GM18909 (cell line): ENCODE results near the gene MAX.
"Not testable (repeated sequence)": the region's sequence is repeated elsewhere in the genome, so short reads cannot be mapped to it uniquely, and the experiment has no call there.

ENCODE experiments used
- ATAC-seq: cut with Tn5 transposase; IDR thresholded peaks from one replicate; pipeline ENCODE4 v1.9.1; 2021; ENCODE audit warnings: mild to moderate bottlenecking; ENCODE audit not compliant: unreplicated experiment, poor library complexity

Gene MAX

DNA sequence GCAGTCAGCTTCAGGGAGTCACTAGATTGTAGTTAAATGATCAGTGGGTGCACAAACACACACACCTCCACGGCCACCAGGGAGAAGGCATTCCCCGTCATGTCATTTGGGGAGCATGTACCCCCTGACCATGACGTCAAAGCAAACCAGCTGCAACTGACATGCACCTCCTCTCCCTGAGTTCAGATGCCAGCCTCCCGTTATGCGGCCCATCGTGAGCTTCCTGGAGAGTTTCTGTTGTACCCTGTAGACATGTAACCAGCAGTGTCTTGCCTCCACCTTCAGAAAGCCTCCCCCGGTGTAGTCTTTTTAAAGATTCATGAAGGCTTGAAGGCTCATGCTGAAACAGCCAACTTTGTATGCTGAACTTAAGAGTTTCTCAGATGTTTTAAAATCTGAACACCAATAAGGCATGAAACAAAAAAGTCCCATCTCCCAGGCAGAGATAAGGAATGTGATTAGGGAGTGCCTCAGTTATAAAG, 60.8 kb downstream of the MAX start:
- no peak for ATAC-seq

DNA sequence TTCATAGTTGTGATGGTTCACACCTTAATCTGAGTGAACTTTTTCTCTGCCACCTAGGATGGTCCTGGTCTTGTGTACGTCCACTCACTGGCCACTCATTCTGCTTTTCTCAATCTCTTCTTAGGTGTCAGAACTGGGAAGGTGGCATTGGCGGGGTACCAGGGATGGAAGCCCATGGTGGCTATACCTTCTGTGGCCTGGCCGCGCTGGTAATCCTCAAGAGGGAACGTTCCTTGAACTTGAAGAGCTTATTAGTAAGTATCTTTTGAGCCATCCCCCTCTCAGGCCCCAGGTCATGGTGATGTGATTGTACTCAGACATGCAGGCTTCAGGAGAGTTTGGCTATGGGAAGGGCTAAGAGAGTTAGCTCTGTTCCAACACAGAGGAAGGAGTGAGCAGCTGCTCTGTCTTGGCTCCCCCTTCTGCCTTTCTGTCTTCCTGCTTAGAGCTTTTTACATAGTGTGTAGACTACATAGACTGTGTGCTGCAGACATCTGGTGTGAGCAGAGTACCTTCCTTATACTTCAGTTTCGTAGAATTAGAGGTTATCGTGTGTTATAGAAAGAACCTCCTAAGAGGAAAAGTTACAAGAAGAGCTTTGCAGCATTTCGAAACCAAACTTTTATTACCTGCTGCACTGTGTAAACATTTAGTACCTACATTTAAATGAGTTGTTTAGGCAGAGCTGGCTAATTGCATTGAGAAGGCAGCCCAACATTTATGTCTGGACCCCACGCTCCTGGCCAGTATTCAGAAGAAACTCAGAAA, 61.5 kb downstream of the MAX start:
- ATAC-seq: no peak

DNA sequence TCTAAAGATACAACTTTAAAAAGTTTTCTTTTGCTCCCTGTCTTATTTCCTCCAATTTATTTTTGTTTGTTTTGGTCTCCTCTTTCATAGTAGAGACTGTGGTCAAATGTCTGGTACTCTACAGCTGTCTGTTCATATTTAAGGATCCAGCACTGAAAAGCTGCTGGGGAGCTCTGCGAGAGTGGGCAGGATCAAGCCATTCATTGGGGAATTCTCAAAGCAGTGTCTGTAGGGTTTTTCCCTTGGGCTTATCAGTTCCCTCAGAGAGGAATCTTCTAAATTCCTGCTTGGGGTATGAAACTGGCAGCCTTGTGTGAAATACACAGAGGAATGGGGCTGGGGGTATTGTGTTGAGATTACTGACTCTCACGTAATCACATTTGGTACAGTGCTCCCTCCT, 63.4 kb downstream of the MAX start:
- ATAC-seq: no peak

DNA sequence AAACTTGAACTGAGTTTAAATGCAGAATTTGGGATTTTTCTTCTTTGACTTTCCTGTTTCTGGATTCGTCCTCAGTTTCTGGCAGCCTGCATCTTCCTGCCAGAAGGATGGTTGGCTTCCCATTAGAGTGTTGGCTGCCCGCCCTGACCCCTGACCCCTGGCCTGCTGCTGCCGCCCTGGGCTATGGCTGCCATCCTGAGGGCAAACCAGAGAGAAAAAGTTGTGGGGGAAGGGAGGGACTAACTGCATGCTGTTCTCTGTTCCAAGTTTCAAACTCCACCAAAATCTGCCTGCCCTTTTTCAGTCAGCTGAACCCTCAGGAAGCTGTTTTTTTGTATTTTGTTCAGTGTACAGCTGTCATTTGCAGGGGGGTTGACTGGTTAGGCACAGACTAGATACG, 67.3 kb downstream of the MAX start:
- no peak for ATAC-seq

DNA sequence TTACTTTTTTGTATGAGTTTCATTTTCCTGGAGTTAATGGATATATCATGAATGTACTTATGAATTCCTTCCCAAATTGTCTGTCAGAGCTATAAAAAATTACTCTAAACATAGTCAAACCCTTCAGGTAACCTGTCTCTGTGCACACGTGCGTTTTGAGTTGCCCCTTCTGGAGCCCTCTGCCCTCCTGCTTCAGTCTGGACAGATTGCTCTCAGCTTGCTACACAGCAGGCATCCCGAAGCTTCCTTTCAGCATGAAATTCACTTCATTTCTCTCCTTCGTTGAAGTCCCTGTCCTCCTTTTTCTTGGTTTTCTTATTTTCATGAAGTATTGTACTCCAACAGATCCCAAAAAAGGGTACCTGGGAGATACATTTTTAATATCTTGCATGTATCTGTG, 68.3 kb downstream of the MAX start:
- no peak for ATAC-seq

DNA sequence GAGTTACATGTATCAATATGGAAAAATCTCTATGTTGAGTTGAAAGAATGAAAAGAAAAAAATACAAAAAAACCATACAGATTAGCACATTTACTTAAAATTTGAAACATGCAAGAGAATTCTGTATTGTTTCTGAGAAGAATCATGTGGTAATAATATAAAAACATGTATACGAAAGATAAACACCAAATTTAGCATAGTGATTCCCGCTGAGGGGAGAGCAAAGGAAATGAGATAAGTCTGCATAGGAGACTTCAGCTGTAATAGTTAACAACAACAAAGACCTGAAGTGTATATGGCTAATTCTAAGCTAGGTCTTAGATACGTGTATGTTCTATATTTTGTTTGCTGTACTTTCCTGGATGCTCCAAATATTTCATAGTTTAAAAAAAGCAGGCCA, 69.1 kb downstream of the MAX start:
- ATAC-seq: no peak

DNA sequence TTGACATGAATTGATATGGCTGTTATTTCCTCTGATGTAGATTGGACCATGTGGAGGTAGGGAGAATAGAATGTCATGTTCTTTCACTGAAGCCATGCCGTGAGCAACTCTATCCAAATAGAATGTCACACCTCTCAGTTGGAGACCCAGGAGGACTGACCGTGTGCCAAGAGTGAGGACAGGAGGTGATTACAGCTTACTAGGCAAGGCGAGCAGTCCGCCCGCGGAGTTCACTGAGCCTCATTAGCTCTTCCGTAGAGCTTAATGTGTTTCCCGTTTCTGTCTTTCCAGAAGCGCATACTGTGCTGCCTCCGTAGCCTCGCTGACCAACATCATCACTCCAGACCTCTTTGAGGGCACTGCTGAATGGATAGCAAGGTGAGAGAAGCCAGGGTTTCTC, 70.0 kb downstream of the MAX start:
- ATAC-seq: no peak

DNA sequence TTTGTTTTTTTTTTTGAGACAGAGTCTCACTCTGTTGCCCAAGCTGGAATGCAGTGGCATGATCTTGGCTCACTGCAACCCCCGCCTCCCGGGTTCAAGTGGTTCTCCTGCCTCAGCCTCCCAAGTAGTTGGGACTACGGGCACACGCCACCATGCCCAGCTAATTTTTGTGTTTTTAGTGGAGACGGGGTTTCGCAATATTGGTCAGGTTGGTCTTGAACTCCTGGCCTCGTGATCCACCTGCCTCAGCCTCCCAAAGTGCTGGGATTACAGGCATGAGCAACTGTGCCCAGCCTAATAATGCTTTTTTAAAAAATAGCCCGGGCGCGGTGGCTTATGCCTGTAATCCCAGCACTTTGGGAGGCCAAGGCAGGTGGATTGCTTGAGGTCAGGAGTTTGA, 71.0 kb downstream of the MAX start:
- not testable (repeated sequence) for ATAC-seq

DNA sequence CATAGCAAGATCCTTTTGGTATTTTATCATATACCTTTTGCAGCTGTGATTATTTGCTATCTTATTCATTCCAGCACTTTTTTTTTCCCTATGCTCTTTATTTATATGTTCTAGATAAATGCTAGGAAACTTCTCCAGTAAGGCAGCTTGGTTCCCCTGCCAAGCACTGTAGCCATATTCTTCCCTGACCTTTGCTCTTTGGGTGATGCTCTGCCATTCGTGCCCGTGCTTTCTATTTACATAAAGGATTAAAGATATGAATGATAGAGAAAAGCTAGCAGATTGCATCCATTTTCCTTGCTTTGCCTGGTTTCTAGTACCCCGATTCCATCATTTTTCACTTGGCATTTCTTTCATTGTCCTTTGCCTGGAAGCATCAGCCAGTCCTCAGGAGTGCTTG, 73.4 kb downstream of the MAX start:
- no peak for ATAC-seq

DNA sequence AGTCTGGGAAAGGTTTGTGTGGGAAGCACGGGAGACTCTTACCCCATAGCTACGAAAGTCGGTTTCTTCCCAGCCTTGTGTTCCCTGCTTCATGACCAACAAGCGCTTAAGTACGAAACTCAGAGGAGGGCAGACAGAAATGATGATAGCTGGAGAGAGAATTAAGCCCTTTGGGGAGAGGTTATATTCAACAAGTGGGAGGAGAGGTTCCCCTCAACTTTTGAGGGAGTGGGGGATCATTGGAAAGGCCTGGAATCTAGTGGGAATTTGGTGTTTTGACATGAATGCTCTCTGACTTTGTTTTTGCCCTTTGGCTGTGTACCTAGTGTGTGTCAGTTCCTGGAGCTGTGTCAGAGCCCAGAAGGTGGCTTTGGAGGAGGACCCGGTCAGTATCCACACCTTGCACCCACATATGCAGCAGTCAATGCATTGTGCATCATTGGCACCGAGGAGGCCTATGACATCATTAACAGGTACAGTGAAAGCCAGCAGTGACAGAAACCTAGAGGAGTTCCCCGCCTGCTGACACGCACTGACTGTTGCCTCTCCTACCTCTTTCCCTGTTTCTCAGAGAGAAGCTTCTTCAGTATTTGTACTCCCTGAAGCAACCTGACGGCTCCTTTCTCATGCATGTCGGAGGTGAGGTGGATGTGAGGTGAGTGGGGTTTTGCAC, 75.1 kb downstream of the MAX start:
- no peak for ATAC-seq

DNA sequence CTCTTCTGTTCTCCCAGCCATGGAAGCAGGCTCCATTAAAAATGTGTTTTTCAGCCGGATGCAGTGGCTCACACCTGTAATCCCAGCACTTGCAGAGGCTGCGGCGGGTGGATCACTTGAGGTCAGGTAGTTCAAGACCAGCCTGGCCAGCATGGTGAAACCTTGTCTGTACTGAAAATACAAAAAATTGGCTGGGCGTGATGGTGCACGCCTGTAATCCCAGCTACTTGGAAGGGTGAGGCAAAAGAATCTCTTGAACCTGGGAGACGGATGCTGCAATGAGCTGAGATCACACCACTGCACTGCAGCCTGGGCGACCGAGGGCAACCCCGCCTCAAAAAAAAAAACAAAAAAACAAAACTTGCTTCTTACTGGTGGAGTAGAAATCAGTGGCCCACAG, 75.8 kb downstream of the MAX start:
- no peak for ATAC-seq

DNA sequence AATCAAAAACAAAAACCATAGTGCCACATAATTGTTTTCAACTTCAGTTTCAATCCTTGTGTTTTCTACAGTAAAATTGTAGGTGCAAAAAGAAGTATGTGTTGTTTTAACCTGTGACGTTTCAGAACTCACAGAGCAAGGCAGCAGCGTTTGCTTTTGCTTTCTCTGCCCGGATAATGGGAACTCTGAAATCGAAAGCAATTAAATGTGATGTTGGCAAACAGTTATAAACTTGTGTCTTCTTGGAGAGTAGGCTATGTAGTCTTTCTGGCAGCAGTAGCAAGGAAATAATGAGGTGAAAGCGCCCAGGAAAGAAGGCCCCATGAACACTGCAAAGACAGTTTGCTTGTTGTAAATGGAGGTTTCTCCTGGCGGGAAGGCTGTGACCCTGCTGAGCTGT, 76.5 kb downstream of the MAX start:
- ATAC-seq: no peak
